NK-92 treated with Interleukin-12 subunit alpha and Interleukin-12 subunit beta, amount 100 ng/mL, for 24 hours (cell line): ENCODE measurements around the gene LRRC63.

ENCODE experiments used
- DNase-seq: peaks from one replicate; lab custom pipeline; 2025; lab: John Stamatoyannopoulos, UW

Gene LRRC63

GRCh38 chr13:46311217-46311616 is 99.5 kb downstream of the LRRC63 start:
- no peak for DNase-seq

GRCh38 chr13:46313024-46313423 is 101.3 kb downstream of the LRRC63 start:
- no peak for DNase-seq

- DNase-seq: no peak
Observed at GRCh38 chr13:46313432-46314257, 101.9 kb downstream of the LRRC63 start.

GRCh38 chr13:46314587-46314986 is 102.9 kb downstream of the LRRC63 start:
- no peak for DNase-seq

- DNase-seq: no peak
Observed at GRCh38 chr13:46315036-46315435, 103.3 kb downstream of the LRRC63 start.

GRCh38 chr13:46315491-46316075 is 103.9 kb downstream of the LRRC63 start:
- no peak for DNase-seq

- DNase-seq: no peak
Observed at GRCh38 chr13:46317120-46317519, 105.4 kb downstream of the LRRC63 start.

GRCh38 chr13:46318986-46319385 is 107.3 kb downstream of the LRRC63 start:
- DNase-seq: no peak

GRCh38 chr13:46320406-46320805 is 108.7 kb downstream of the LRRC63 start:
- DNase-seq: peak; percentile 24

GRCh38 chr13:46320821-46321220 is 109.1 kb downstream of the LRRC63 start:
- DNase-seq: no peak

GRCh38 chr13:46321494-46322225 is 109.9 kb downstream of the LRRC63 start:
- DNase-seq: peak; percentile 45

- no peak for DNase-seq
Observed at GRCh38 chr13:46324976-46325375, 113.2 kb downstream of the LRRC63 start.
